Measurements from ENCODE around the gene SGCD. TPM values are rescaled to one million over a fixed set of nuclear protein-coding genes. Genes with fewer than 3 reads are reported as not detected.

Gene SGCD
- polyA plus RNA-seq, 1 experiment = 17.0 TPM

- Histone ChIP-seq H3K27me3 (ENCODE audit: control insufficient read depth, insufficient read depth, low read length) (no peaks in the 10 kb centered on the region), H3K4me3 (ENCODE audit: low read depth, low read length) (no peak overlapping the region), H3K36me3 (ENCODE audit: control insufficient read depth, insufficient read depth, low read length) (no peaks in the 10 kb centered on the region)
- ChIA-PET CTCF (no interaction called here), POLR2A (no interaction called here)
- no peak for DNase-seq (ENCODE audit: low read depth)
- TF ChIP-seq CTCF (IDR thresholded peaks at IDR 0.05; ENCODE audit: insufficient read depth, low read depth, low read length) = no peak
These were observed 342.5 kb downstream of the SGCD start for GRCh38 chr5:156669416-156669815.

GRCh38 chr5:156670615-156671014 lies 343.7 kb downstream of the SGCD start:
- no peak for DNase-seq (ENCODE audit: low read depth)
- H3K36me3 ChIP-seq (ENCODE audit: control insufficient read depth, insufficient read depth, low read length) = no peaks in the 10 kb centered on the region
- ChIA-PET POLR2A (no interaction called here), CTCF (no interaction called here)
- H3K27me3 ChIP-seq (ENCODE audit: control insufficient read depth, insufficient read depth, low read length) = no peaks in the 10 kb centered on the region
- TF ChIP-seq CTCF (IDR thresholded peaks at IDR 0.05; ENCODE audit: insufficient read depth, low read depth, low read length) = no peak
- no peak overlapping the region for H3K4me3 ChIP-seq (ENCODE audit: low read depth, low read length)

GRCh38 chr5:156675395-156675794 lies 348.4 kb downstream of the SGCD start:
- TF ChIP-seq CTCF (IDR thresholded peaks at IDR 0.05; ENCODE audit: insufficient read depth, low read depth, low read length) = no peak
- DNase-seq (ENCODE audit: low read depth) = no peak
- H3K36me3 ChIP-seq (ENCODE audit: control insufficient read depth, insufficient read depth, low read length) = no peaks in the 10 kb centered on the region
- H3K4me3 ChIP-seq (ENCODE audit: low read depth, low read length) = no peak overlapping the region
- ChIA-PET CTCF (no interaction called here), POLR2A (no interaction called here)
- H3K27me3 ChIP-seq (ENCODE audit: control insufficient read depth, insufficient read depth, low read length) = no peaks in the 10 kb centered on the region

- no peak for TF ChIP-seq CTCF (IDR thresholded peaks at IDR 0.05; ENCODE audit: insufficient read depth, low read depth, low read length)
- DNase-seq (ENCODE audit: low read depth) = no peak
- POLR2A ChIA-PET = no interaction called here
- no peaks in the 10 kb centered on the region for H3K27me3 ChIP-seq (ENCODE audit: control insufficient read depth, insufficient read depth, low read length)
- no peak overlapping the region for H3K4me3 ChIP-seq (ENCODE audit: low read depth, low read length)
- CTCF ChIA-PET = interaction anchor here (0.6 to 0.7 kb wide), 2 partner anchors 44 to 129 kb away, joined by 3 read pairs; no protein-coding TSS in a partner anchor
- H3K36me3 ChIP-seq (ENCODE audit: control insufficient read depth, insufficient read depth, low read length) = no peaks in the 10 kb centered on the region
These were observed 351.0 kb downstream of the SGCD start for GRCh38 chr5:156677963-156678362.

GRCh38 chr5:156678484-156678883 lies 351.5 kb downstream of the SGCD start:
- TF ChIP-seq CTCF (IDR thresholded peaks at IDR 0.05; ENCODE audit: insufficient read depth, low read depth, low read length) = no peak
- no peaks in the 10 kb centered on the region for H3K36me3 ChIP-seq (ENCODE audit: control insufficient read depth, insufficient read depth, low read length)
- DNase-seq (ENCODE audit: low read depth) = no peak
- no peaks in the 10 kb centered on the region for H3K27me3 ChIP-seq (ENCODE audit: control insufficient read depth, insufficient read depth, low read length)
- H3K4me3 ChIP-seq (ENCODE audit: low read depth, low read length) = no peak overlapping the region
- POLR2A ChIA-PET = no interaction called here
- CTCF ChIA-PET = no interaction called here

Data from BJ (cell line).